ENCODE results near the gene P2RY13. TPM values are rescaled to one million over a fixed set of nuclear protein-coding genes. Genes with fewer than 3 reads are reported as not detected.

P2RY13 gene
- total and polyA plus RNA-seq, 2 of the 13 experiments (the other 11 are each of a cell fraction or from before 2014, with no cell fraction given): not detected

GRCh38 chr3:151282921-151283320 is 46.4 kb downstream of the P2RY13 start:
- Histone ChIP-seq H3K9me3 (ENCODE audit: low read length) (no peaks in the 10 kb centered on the region), H2AFZ (ENCODE audit: low read length) (no peak overlapping the region), H3K4me1 (ENCODE audit: insufficient read depth, low read length) (peaks cover 23% of the 10 kb centered on the region), H4K20me1 (ENCODE audit: insufficient read depth, low read length) (no peaks in the 10 kb centered on the region), H3K27me3 (ENCODE audit: control insufficient read depth in 1 of 2, insufficient read depth in 2 of 2, low read length in 2 of 2) (no peaks in the 10 kb centered on the region), H3K4me2 (ENCODE audit: low read depth, low read length) (no peak overlapping the region), H3K79me2 (ENCODE audit: insufficient read depth, low read length) (no peaks in the 10 kb centered on the region), H3K9ac (ENCODE audit: insufficient read depth, low read depth, low read length) (no peak overlapping the region), H3K36me3 (replicated peaks in 1 of 2; ENCODE audit: control insufficient read depth in 1 of 2, insufficient read depth in 2 of 2, low read length in 2 of 2) (no peaks in the 10 kb centered on the region), H3K27ac (ENCODE audit: extremely low read length, insufficient read depth, low read length) (no peak overlapping the region), H3K4me3 (replicated peaks in 1 of 3; ENCODE audit: insufficient read depth in 1 of 3, low read depth in 2 of 3, low read length in 3 of 3) (no peak overlapping the region)
- in situ Hi-C loops (cut with HindIII; ENCODE audit: extremely low pct_ligation_motif_present, low pct_unique_long_range_greater_than_20kb) (loop anchor here (5.0 kb wide), 2 partner anchors 56 to 116 kb away; no protein-coding TSS in a partner anchor), intact Hi-C loops (cut with micrococcal nuclease; ENCODE audit: unreplicated experiment) (loop anchor here (1.0 to 5.0 kb wide), 3 partner anchors 56 to 216 kb away; no protein-coding TSS in a partner anchor)
- TF ChIP-seq RAD21 (CRISPR knock-in tag; IDR thresholded peaks at IDR 0.05) (peak; percentile 85), ESRRA (CRISPR knock-in tag; IDR thresholded peaks at IDR 0.05; ENCODE audit: low read depth) (no peak), ZNF644 (CRISPR knock-in tag; IDR thresholded peaks at IDR 0.05; ENCODE audit: low read depth) (no peak), ZNF749 (CRISPR knock-in tag; IDR thresholded peaks at IDR 0.05; ENCODE audit: borderline replicate concordance) (no peak), ARID3A (IDR thresholded peaks at IDR 0.05; ENCODE audit: low read depth, low read length) (0 out of 2 replicates have a peak, but pooled peaks have one; percentile 28), ZNF510 (CRISPR knock-in tag; IDR thresholded peaks at IDR 0.05; ENCODE audit: low read depth) (no peak), ZNF720 (CRISPR knock-in tag; IDR thresholded peaks at IDR 0.05) (no peak), JUNB (CRISPR knock-in tag; IDR thresholded peaks at IDR 0.05; ENCODE audit: borderline replicate concordance) (no peak), U2AF2 (IDR thresholded peaks at IDR 0.05; ENCODE audit: low read depth, low read length) (no peak), CTCF (CRISPR knock-in tag; IDR thresholded peaks at IDR 0.05) (peak; percentile 76), HIVEP1 (CRISPR knock-in tag; IDR thresholded peaks at IDR 0.05) (no peak), HNF1B (CRISPR knock-in tag; IDR thresholded peaks at IDR 0.05) (no peak), SMC3 (IDR thresholded peaks at IDR 0.05; ENCODE audit: low read length) (peak; percentile 92), STAG1 (CRISPR knock-in tag; IDR thresholded peaks at IDR 0.05) (peak; percentile 89), ZNF362 (CRISPR knock-in tag; IDR thresholded peaks at IDR 0.05; ENCODE audit: borderline replicate concordance) (peak; percentile 48; the same call in 1 of the 2 replicates)
- peak; percentile 60 for DNase-seq (ENCODE audit: low spot score)
- BruUV-seq (replicated peaks): no TSS peak
- ChIA-PET POLR2A (no interaction called here), CTCF (ENCODE audit: low intra/inter-chr PET ratio, low total read pairs) (interaction anchor here (1.7 to 6.6 kb wide), 3 partner anchors 55 to 126 kb away, joined by 13 to 130 read pairs (median 18); no protein-coding TSS in a partner anchor)
- ATAC-seq: peak; percentile 74
- WGBS (ENCODE audit: low lambda C conversion rate): 4% methylated on average over 1 of the region's 1 CpG
- peak; percentile 67 for FAIRE-seq
